Esophagus muscularis mucosa (tissue), 3 donors: ENCODE data around the gene SERPINB6.

Experiments used
- POLR2A ChIP-seq: fragments of 450-650 bp; IDR thresholded peaks from one replicate; pipeline ENCODE4 v1.6.1; 2017; ENCODE audit warnings: antibody characterized with exemption, moderate library complexity, mild to moderate bottlenecking, low read depth
- POLR2AphosphoS5 ChIP-seq, 2 donors: sonication (generic); formaldehyde crosslinking; IDR thresholded peaks; one replicate each; pipeline ENCODE4 v1.6.1; 2017; ENCODE audit warnings: antibody characterized with exemption in 2 of 2
- TF ChIP-seq, protein P1 (sequence below), 3 experiments: fragments of 200-600 bp in 2 of 3; fragments of 450-650 bp in 1 of 3; sonication (generic) in 2 of 3; IDR thresholded peaks; one replicate each; pipeline ENCODE4 v1.5.1; 2017 to 2019; ENCODE audit warnings: antibody characterized with exemption in 3 of 3, mild to moderate bottlenecking in 2 of 3, moderate library complexity in 1 of 3

DNA sequence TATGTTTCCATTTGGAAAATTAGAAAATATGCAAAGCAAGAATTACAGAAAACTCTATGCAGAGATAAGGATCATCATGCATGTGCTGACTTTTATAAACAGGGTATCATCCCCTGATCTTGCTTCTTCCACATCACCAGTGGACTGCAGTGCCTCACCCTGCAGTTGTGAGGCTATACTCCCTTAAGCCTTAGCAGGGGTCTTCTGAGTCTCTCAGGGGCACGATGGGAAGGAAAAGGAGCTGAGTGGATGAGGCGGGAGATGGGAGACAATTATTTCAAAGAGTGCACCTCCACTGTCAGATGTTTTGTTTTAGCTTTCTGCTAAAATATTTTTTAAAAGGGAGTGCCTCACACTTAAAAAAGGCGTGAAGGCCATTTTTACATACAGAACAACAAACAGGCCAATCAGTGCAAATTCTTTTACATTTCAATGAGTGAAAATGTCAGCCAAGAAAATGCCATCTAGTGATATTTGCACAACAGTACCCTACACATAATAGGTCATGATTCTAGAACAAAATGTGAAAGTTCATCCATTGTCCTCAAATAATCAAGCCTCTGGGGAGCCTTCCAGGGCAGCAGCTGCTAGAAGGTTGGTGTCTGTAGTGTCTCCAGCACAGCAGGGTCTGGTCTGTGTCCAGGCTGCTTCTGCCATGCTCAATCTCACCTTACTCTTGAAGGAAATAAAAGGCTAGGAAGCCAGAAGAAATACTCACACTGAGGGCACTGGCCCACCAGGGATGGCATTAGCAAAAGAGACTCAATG lies 55.0 kb downstream of the SERPINB6 start:
- TF ChIP-seq, protein P1, sequence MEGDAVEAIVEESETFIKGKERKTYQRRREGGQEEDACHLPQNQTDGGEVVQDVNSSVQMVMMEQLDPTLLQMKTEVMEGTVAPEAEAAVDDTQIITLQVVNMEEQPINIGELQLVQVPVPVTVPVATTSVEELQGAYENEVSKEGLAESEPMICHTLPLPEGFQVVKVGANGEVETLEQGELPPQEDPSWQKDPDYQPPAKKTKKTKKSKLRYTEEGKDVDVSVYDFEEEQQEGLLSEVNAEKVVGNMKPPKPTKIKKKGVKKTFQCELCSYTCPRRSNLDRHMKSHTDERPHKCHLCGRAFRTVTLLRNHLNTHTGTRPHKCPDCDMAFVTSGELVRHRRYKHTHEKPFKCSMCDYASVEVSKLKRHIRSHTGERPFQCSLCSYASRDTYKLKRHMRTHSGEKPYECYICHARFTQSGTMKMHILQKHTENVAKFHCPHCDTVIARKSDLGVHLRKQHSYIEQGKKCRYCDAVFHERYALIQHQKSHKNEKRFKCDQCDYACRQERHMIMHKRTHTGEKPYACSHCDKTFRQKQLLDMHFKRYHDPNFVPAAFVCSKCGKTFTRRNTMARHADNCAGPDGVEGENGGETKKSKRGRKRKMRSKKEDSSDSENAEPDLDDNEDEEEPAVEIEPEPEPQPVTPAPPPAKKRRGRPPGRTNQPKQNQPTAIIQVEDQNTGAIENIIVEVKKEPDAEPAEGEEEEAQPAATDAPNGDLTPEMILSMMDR (IDR thresholded peaks at IDR 0.05) = no peak
- TF ChIP-seq POLR2A (no peak), POLR2AphosphoS5 (IDR thresholded peaks at IDR 0.05) (no peak)
